Memory B cell (primary cell): Measurements from ENCODE around the gene SPATA18.

Source experiments
- ATAC-seq: fragments of 150-1000 bp; cut with Tn5 transposase; 2 replicates; pipeline ENCODE4 v1.10.0; 2021; ENCODE audit warnings: low read depth, mild to moderate bottlenecking, moderate library complexity
- DNase-seq, 2 donors: peaks; one replicate each; pipeline ENCODE4 v3.0.0; 2022; ENCODE audit warnings: low spot score in 2 of 2
- H3K27ac Mint-ChIP-seq: one replicate; pipeline ENCODE4 v1.8.0; 2022; ENCODE audit warnings: mild to moderate bottlenecking, moderate library complexity, mixed read lengths
- H3K27me3 Mint-ChIP-seq: one replicate; pipeline ENCODE4 v1.8.0; 2022; ENCODE audit warnings: mixed read lengths
- H3K36me3 Mint-ChIP-seq: one replicate; pipeline ENCODE4 v1.8.0; 2022; ENCODE audit warnings: mild to moderate bottlenecking, mixed read lengths
- H3K4me1 Mint-ChIP-seq: one replicate; pipeline ENCODE4 v1.8.0; 2022; ENCODE audit warnings: mixed read lengths
- H3K4me3 Mint-ChIP-seq: one replicate; pipeline ENCODE4 v1.8.0; 2022; ENCODE audit warnings: mild to moderate bottlenecking, moderate library complexity, mixed read lengths
- H3K9me3 Mint-ChIP-seq: one replicate; pipeline ENCODE4 v1.8.0; 2022; ENCODE audit warnings: mixed read lengths

SPATA18 gene, protein sequence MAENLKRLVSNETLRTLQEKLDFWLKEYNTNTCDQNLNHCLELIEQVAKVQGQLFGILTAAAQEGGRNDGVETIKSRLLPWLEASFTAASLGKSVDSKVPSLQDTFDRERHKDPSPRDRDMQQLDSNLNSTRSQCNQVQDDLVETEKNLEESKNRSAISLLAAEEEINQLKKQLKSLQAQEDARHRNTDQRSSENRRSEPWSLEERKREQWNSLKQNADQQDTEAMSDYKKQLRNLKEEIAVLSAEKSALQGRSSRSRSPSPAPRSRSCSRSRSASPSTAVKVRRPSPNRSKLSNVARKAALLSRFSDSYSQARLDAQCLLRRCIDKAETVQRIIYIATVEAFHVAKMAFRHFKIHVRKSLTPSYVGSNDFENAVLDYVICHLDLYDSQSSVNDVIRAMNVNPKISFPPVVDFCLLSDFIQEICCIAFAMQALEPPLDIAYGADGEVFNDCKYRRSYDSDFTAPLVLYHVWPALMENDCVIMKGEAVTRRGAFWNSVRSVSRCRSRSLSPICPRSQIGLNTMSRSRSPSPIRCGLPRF

GRCh38 chr4:52051213-52051614 lies at the start of gene SPATA18:
TSS of gene SPATA18 (plus strand) at chr4:52051304. CDS start at chr4:52051705, 401 bp downstream.
- DNase-seq (no peak), ATAC-seq (peak; percentile 80)
- no peak within 1 kb of the TSS for H3K27ac Mint-ChIP-seq
- peaks cover 17% of the 10 kb centered on the region for H3K4me1 Mint-ChIP-seq
- no peaks in the 10 kb centered on the region for H3K9me3 Mint-ChIP-seq
- H3K36me3 Mint-ChIP-seq, result no peaks in the 10 kb centered on the region
- H3K27me3 Mint-ChIP-seq, result peaks cover 22% of the 10 kb centered on the region
- H3K4me3 Mint-ChIP-seq, result peak within 1 kb of the TSS; percentile 77

GRCh38 chr4:52001616-52002015 lies 49.5 kb upstream of the SPATA18 start:
- Mint-ChIP-seq H3K36me3 (no peaks in the 10 kb centered on the region), H3K27ac (no peak overlapping the region), H3K27me3 (no peaks in the 10 kb centered on the region), H3K4me1 (no peaks in the 10 kb centered on the region), H3K4me3 (no peak overlapping the region), H3K9me3 (no peaks in the 10 kb centered on the region)
- no peak for ATAC-seq
- no peak for DNase-seq

DNA sequence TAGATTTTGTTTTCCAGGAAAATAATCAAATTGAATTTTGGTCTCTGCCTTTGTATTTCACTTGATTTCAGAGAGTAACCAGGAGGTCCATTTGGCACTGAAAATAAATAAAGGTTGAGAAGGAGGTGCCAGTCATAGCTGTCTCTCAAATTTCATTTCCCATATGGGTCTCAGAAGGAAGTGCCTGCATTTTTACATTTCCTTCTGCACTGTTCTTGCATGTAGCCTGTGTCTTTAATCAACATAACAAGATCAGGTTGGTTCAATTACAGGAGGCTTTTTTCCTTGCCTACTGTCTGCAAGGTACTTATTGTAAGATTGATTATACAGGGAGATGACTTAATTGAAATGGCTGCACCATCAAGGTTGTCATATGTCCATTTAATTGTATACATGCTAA lies 46.7 kb upstream of the SPATA18 start:
- no peak overlapping the region for H3K27ac Mint-ChIP-seq
- ATAC-seq, result no peak

GRCh38 chr4:52005604-52006273 lies 45.4 kb upstream of the SPATA18 start:
- DNase-seq, result no peak
- H3K27me3 Mint-ChIP-seq, result no peaks in the 10 kb centered on the region
- no peaks in the 10 kb centered on the region for H3K4me1 Mint-ChIP-seq
- no peak for ATAC-seq
- H3K36me3 Mint-ChIP-seq, result no peaks in the 10 kb centered on the region
- H3K27ac Mint-ChIP-seq, result no peak overlapping the region
- H3K9me3 Mint-ChIP-seq, result no peaks in the 10 kb centered on the region
- no peak overlapping the region for H3K4me3 Mint-ChIP-seq

More for the DNA sequence above, 46.7 kb upstream of the SPATA18 start:
- H3K9me3 Mint-ChIP-seq, result no peaks in the 10 kb centered on the region
- no peak for DNase-seq
- H3K36me3 Mint-ChIP-seq, result no peaks in the 10 kb centered on the region
- H3K4me3 Mint-ChIP-seq, result no peak overlapping the region
- no peaks in the 10 kb centered on the region for H3K4me1 Mint-ChIP-seq
- H3K27me3 Mint-ChIP-seq, result no peaks in the 10 kb centered on the region

- no peaks in the 10 kb centered on the region for H3K9me3 Mint-ChIP-seq
- H3K36me3 Mint-ChIP-seq, result no peaks in the 10 kb centered on the region
- H3K27ac Mint-ChIP-seq, result no peak overlapping the region
- H3K4me3 Mint-ChIP-seq, result no peak overlapping the region
- no peaks in the 10 kb centered on the region for H3K27me3 Mint-ChIP-seq
- ATAC-seq (no peak), DNase-seq (no peak)
- H3K4me1 Mint-ChIP-seq, result no peaks in the 10 kb centered on the region
Measured at GRCh38 chr4:52006887-52007286, 44.2 kb upstream of the SPATA18 start.

- Mint-ChIP-seq H3K27me3 (no peaks in the 10 kb centered on the region), H3K9me3 (no peaks in the 10 kb centered on the region), H3K4me3 (no peak overlapping the region), H3K36me3 (no peaks in the 10 kb centered on the region), H3K27ac (no peak overlapping the region), H3K4me1 (no peaks in the 10 kb centered on the region)
- ATAC-seq, result no peak
- no peak for DNase-seq
Measured at GRCh38 chr4:52010986-52011385, 40.1 kb upstream of the SPATA18 start.

DNA sequence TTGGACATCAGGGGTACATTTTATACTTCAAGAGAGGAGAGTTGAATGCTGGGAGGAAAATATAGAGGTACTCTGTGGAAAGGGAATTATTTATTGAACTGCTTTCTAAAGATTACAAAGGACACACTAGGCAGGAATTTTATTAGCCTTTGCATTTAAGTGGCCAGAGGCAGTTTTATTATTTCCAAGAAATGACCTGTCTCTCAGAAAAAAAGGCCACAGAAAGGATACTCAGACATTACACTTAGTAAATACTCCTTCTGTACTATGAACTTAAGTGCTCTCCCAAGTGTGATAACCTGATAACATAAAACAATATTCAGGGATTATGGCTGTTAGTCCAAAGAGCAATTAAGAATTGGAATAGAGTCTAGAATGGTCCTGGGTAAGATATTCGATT lies 38.5 kb upstream of the SPATA18 start:
- Mint-ChIP-seq H3K36me3 (no peaks in the 10 kb centered on the region), H3K27ac (no peak overlapping the region), H3K27me3 (no peaks in the 10 kb centered on the region), H3K4me1 (no peaks in the 10 kb centered on the region), H3K9me3 (no peaks in the 10 kb centered on the region), H3K4me3 (no peak overlapping the region)
- DNase-seq, result no peak
- no peak for ATAC-seq

DNA sequence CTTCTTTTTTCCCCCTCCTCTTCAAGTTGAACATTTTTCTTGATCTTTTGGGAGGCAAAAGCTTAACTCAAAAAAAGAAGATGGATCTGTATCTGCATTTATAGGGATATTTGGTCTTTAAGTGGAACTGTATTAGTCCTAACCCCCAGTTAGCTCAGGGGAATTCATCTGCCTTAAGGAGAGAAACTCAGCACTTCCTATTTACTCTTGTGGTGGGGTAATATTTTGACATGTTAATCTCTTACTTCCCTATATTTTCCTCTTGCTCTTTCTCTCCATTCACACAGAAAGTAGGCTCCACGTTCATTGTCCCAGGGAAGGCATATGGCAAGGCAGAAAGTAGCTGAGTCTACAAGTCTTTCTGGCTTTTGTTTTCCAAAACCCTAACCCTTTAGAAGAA lies 36.2 kb upstream of the SPATA18 start:
- ATAC-seq (no peak), DNase-seq (no peak)
- no peaks in the 10 kb centered on the region for H3K9me3 Mint-ChIP-seq
- H3K27ac Mint-ChIP-seq, result no peak overlapping the region
- H3K27me3 Mint-ChIP-seq, result no peaks in the 10 kb centered on the region
- no peak overlapping the region for H3K4me3 Mint-ChIP-seq
- H3K36me3 Mint-ChIP-seq, result no peaks in the 10 kb centered on the region
- no peaks in the 10 kb centered on the region for H3K4me1 Mint-ChIP-seq

DNA sequence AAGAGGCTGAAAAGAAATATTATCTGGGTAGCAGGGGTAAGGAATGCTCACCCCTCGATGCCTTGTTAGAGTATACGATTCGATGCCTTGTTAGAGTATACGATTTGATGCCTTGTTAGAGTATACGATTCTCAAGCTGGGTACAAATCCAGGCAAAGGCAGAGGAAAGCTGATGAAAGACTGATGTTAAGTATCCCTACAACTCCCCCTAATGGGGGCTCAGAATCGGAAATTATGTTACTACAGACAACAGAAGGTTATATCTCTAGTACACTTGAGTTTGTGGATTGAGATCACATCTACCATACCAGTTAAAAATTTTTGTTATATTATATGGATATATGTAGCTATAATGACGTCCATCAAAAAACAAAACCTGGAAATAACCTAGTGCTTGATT lies 35.7 kb upstream of the SPATA18 start:
- Mint-ChIP-seq H3K9me3 (no peaks in the 10 kb centered on the region), H3K4me1 (no peaks in the 10 kb centered on the region), H3K36me3 (no peaks in the 10 kb centered on the region), H3K27me3 (no peaks in the 10 kb centered on the region), H3K4me3 (no peak overlapping the region), H3K27ac (no peak overlapping the region)
- ATAC-seq (no peak), DNase-seq (no peak)

- Mint-ChIP-seq H3K4me3 (no peak overlapping the region), H3K36me3 (no peaks in the 10 kb centered on the region), H3K4me1 (no peaks in the 10 kb centered on the region), H3K27ac (no peak overlapping the region), H3K27me3 (no peaks in the 10 kb centered on the region), H3K9me3 (no peaks in the 10 kb centered on the region)
- no peak for ATAC-seq
- no peak for DNase-seq
Measured at GRCh38 chr4:52016981-52017380, 34.1 kb upstream of the SPATA18 start.

GRCh38 chr4:52017814-52018213 lies 33.3 kb upstream of the SPATA18 start:
- Mint-ChIP-seq H3K27ac (no peak overlapping the region), H3K4me1 (no peaks in the 10 kb centered on the region), H3K4me3 (no peak overlapping the region), H3K36me3 (no peaks in the 10 kb centered on the region), H3K9me3 (no peaks in the 10 kb centered on the region), H3K27me3 (no peaks in the 10 kb centered on the region)
- no peak for DNase-seq
- ATAC-seq, result no peak

- Mint-ChIP-seq H3K36me3 (peaks cover 7% of the 10 kb centered on the region), H3K4me3 (no peak within 1 kb of the TSS), H3K9me3 (no peaks in the 10 kb centered on the region), H3K27me3 (no peaks in the 10 kb centered on the region), H3K4me1 (no peaks in the 10 kb centered on the region), H3K27ac (no peak within 1 kb of the TSS)
- no peak for ATAC-seq
- DNase-seq, result no peak
Measured at GRCh38 chr4:52019936-52020657, 31.0 kb upstream of the SPATA18 start, which contains the start of gene LRRC66. TSS of gene LRRC66 (minus strand) at chr4:52020363. CDS start at chr4:52017613, 2,750 bp downstream.

DNA sequence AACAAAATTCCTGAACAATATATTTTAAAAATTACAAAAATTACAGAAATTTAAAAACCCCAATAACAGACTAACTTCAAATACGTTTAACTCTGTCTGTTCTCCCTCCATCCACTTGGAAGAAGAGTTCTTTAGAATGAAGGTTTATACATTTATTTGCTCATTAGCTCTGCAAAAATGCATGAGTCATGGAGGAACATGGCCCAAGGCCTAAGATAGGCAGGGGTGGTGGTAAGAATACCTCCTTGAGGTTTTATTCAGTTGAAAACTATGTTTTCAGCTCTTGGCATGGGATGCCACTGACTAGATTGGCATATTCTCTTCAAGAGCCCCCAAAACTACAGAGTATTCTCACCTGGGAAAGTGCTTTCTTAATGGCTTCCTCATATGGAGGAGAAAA lies 22.1 kb upstream of the SPATA18 start:
- Mint-ChIP-seq H3K4me1 (peaks cover 4% of the 10 kb centered on the region), H3K36me3 (peaks cover 14% of the 10 kb centered on the region), H3K27ac (no peak overlapping the region), H3K27me3 (no peaks in the 10 kb centered on the region), H3K4me3 (no peak overlapping the region), H3K9me3 (peaks cover 1% of the 10 kb centered on the region)
- ATAC-seq (no peak), DNase-seq (no peak)

GRCh38 chr4:52032005-52032404 lies 19.1 kb upstream of the SPATA18 start:
- Mint-ChIP-seq H3K4me1 (peaks cover 17% of the 10 kb centered on the region), H3K4me3 (no peak overlapping the region), H3K27ac (no peak overlapping the region), H3K36me3 (peaks cover 7% of the 10 kb centered on the region), H3K9me3 (peaks cover 1% of the 10 kb centered on the region), H3K27me3 (no peaks in the 10 kb centered on the region)
- DNase-seq (no peak), ATAC-seq (no peak)
